Activated naive CD8-positive, alpha-beta T cell treated with anti-CD3 and anti-CD28 coated beads, Interleukin-2, amount 50 U/mL, for 16 hours (primary cell): ENCODE measurements around the gene ACE2.
"Not testable (repeated sequence)": the region's sequence is repeated elsewhere in the genome, so short reads cannot be mapped to it uniquely, and the experiment has no call there.

ENCODE experiments used
- DNase-seq: peaks from one replicate; pipeline ENCODE4 v3.0.0-alpha.2; 2020; ENCODE audit warnings: low read depth, low spot score

The ACE2 gene

DNA sequence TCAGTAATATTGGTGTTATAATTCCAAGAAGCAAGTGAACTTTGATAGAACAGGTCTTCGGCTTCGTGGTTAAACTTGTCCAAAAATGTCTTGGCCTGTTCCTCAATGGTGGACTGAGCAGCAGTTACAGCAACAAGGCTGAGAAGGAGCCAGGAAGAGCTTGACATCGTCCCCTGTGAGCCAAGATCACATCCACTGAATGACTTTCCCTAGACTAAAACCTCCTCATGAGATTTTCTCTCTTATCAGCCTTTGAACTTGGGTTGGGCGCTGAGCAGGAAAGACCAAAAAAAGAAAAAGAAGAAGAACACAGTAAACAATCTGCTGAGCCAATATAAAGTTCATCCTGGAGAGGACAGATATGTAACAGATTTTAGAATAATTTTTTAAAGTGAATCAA, at the start of gene ACE2:
Gene ACE2, minus strand, starts transcription at position 216 of the 400 bp plus-strand sequence. Its CDS starts 49 bp downstream, at position 167.
- DNase-seq, result no peak

DNA sequence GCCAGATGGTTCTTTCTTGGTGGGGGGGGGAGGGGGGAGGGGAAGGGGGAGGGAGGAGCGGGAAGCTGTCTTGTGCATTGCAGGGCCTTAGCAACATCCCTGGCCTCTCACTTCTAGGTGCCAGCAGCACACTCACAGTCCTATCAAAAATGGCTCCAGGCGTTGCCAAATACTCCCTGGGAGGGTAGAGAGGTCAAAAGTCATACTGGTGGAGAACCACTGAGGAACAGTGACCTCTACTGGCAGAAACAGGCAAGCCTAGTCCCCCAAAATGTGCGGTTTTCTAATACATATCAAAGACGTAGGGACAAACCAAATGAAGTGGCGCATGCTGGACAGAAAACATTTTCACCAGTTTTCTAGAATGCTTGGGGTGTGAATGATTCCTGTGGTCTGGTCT, 46.8 kb upstream of the ACE2 start:
- DNase-seq, result not testable (repeated sequence)

DNA sequence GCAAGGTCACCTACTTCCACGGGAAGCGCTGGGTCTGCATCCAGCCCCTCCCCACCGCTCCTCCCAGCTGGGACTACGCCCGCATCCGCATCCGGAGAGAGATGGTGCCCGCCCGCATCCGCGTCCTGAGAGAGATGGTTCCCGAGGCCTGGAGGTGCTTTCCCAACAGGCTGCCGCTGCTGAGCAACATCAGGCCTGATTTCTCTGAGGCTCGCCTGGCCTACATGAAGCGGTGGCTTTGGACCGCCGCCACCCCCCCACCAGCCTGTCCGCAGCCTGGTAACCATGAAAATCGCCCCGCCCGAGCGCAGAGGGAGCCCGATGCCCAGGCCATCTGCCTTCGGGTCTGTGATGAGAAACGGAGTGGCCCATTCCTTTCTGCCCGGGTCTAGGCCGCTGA, 45.8 kb upstream of the ACE2 start:
- DNase-seq, result no peak

DNA sequence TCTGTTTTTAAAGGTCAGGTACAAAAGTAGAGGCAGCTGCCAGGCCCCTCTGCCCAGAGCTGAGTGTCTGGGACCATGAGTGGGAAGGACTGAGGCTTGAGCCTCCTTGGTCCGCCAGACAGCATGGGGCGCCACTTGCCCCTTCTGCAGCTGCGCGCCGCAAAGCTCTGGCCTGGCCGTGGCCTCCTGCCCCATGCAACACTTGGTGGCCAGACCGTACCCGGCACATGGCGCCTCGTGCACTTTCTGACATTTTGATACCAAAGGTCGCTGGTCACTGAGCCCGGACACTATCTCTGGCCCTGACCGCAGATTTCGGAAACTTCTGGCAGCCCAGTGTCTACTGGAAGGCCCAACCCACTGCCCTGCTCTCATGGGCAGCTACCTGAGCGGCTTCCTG, 45.3 kb upstream of the ACE2 start:
- DNase-seq, result no peak

DNA sequence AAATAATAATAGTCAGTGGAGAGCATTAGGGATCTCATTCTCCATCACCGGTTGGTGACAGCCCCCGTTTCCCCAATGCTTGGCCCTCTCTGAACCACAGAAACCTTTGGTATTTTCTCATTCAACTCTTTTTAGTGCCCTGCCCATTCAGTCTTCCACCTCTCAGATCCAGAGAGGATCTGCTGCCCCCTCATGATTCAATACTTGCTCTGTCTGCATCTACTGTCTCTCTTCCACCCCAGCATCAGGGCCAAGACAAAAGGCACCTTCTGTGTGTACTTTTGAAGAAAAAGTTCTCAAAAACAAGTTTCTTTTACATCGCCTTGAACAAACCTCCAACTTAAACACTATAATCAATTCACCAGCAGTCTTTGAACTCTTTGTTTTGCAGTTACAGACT, 44.5 kb upstream of the ACE2 start:
- DNase-seq, result no peak

DNA sequence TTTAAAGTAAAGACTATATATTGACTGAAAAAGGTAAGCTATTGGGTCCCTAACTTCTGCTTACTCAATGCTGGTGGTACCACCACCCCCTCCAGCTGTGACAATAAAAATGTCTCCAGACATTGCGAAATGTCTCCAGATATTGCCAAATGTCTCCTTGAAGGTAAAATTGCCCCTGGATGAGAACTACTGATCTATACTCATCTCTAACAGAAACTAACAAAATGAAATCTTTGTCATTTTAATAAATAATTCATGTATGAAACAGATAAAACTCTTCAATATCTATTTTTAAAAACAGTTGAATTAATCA, 43.8 kb upstream of the ACE2 start:
- no peak for DNase-seq

DNA sequence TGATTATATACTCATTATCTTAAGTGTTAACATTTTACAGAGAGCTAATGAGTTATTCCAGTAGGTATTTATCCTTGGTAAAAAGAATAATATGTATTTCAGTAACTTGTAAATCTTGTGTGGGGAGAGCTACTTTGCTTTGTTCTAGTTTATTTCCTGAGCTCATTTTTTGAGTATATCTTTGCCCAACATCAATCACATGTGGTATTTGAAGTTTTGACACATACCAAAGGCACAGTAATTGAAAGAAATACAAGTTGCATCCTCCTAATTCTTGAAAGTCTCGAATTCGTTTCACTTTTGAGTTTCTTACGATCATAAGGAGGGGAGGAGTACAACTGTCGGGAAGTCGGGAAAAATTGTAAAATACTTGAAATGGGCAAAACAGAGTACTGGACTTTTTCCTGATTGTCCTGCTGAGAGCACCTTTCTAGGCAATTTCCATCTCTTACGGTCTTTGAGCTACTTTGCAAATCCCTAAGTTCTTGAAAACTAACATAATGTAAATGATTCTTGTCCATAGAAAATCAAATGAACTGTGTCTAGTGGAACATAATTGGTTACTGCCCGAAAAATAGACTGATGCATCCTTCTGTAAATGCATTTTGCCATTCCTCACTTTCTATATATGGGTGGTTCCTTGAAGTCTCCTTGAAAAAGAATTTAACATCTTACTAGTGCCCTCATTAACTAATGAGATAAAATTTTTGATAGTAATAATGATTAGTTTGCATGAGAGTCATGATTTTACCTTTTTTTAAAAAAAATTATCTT, 43.2 kb upstream of the ACE2 start:
- DNase-seq, result no peak

DNA sequence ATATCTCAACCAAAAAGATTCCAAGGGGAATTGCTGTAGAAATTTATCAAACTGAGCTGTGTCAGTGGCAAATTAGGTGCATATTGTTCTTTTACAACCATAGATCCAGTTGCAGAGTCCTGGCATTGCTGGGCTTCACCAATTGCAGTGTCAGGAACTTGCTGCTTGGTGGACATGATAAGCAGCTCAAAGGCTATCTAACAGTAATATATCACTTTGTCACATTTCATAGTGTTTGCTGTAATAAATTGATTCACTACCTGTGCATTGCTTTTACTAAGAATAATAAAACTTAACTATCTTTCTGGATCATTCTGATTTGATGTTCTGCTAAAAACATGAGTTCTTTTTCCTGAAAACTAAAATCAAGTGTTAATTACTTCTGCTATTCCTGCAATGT, 30.9 kb upstream of the ACE2 start:
- no peak for DNase-seq

DNA sequence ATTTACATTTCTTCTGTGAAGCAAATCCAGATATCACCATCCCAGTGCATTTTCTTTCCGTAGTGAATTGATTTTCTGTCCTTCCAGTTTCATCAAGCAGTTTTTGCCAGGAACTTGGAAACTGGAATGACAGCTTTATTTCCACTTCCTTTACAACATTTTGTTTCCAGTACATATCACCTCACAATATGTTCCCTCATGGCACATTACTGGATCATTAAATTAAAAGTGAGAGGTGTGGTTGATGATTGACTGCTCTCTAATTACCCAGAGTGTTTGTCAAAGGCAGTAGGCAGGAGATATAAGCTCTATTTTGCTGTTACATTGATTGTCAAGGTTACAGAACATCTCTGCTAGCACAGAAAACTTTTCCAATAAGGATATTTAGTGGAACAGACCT, 22.3 kb upstream of the ACE2 start:
- DNase-seq, result no peak

DNA sequence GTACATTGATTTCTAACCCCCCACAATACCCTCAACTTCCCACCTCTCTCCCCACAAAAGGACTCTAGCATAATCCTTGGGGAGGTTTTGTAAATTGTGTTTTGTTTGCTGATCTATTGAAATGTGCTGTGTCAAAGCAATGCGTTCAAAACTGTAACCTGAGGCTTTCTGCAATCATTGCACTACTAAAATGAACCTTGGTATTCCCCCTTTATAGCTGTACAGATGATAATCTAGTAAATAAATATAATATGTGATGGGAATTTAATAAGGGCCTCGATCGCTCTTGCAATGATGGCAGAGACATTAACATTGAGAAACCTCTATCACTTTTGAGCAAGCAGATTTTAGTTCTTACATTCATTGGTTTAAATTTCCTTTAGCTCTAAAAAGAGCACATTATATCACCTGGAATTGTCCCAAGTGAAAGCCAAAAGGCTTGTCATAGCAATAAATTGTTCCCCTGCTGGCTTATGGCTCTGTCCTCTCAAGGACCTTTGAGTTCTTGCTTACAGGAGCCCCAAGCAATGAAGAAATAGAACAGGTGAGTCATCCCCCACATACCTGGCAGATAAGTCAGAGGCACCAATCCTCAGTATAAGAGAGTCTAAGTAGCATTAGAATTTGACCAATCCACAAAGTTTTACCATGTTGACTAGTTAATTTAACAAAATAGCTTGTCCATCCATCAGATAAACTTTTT, 18.4 kb upstream of the ACE2 start:
- DNase-seq, result no peak

DNA sequence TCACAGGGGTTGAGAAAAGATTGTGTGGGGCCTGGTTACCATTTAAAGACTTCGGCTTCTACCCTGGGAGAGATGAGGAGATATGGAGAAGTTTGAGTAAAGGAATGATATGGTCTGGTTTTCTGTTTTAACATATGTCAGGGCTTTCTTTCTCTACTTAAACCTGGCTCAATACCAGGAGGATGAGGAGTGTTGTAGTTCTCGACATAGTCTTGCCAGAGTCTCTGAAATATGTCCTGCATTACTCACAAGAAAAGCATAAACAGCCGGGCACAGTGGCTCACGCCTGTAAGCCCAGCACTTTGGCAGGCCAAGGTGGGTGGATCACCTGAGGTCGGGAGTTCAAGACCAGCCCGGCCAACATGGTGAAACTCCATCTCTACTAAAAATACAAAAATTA, 16.4 kb upstream of the ACE2 start:
- no peak for DNase-seq

DNA sequence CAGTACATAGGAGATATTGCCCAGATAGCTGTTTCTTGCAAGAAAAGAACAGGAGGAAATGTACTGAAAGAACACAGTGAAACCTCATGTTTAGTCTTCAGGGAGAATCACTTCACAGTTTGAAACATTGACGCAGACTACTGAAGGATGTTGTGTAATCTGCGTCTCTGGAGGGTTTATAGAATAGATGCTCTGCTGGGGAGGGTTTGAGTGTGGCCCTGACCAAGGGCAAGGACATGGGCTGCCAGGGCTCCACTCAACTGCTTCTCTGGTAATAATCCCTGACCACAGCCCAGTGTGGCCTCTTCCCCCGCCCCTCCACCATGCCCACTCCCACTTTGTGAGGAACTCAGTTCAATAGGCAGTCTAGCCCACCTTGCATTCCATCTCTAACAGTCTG, 15.8 kb upstream of the ACE2 start:
- no peak for DNase-seq

DNA sequence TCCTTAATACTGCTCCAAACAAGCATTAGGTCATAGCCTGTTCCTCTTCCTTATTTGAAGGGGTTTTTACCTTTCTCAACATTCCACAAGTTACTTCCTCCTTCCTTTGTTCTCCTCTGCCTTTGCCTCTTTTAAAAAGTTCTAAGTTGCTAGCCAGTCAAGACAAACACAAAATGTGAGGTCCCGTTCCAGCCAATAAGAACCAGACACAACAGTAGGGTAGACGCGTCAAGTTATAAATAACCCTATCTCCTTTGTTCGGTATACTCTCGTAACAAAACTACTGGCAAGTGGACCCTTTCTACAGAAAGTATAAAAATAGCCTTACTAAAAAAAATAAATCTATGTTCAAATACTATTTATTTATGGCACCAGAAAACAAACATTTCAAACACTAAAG, 6.3 kb upstream of the ACE2 start:
- no peak for DNase-seq

DNA sequence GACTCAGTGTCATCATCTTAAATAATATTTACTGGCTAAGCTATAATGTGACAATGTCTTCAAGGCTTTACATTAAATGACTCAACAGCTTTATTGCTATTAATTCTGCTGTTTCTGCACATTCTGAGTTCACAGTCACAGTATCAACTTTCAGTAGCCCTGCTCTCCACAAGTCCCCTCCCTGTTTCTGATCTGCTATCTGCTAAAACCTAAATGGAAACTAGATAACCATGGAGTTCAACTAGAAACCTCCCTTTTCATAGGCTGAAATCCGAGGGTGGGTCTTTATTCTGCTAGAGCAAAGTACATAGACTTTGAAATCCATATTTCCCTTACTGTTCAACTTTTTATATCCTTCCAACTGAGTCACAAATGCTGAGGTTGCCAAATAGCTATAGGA, 5.4 kb upstream of the ACE2 start:
- no peak for DNase-seq

DNA sequence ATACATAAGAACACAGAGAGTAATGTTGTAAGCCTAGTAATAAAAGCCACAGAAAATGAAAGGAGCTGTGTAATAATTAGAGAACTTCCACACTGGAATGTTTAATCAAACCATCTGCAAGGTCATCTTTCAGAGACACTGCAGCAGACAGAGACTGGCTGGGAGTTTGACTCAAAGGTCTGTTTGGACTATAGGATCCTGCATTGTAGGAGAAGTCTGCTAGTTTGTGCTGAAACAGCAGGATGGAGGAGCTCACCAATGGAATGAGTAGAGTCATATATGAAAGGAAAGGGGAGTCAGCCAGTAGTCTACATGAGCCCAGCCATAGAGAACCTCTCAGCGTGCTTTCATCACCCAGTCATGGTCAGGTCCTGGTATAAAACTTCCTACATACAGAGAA, 4.5 kb upstream of the ACE2 start:
- no peak for DNase-seq

DNA sequence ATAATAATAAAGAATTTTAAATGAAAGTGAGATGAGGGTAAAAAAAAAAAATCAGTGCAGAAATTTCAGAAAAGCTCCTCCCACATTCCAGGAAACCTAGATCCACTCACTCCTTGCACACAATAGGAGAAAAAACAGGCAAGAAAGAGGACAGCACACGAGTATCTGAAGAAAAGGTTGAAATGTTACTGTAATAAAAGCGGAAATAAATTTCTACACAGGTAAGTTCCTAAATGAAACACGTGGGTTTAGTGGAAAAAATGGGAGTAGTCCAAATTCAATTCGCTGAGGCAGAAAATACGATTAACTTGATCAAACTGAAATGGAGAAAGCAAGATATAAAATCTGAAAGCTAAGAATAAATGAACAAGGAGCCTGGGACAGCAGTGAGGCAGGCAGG, 2.0 kb upstream of the ACE2 start:
- DNase-seq, result no peak

DNA sequence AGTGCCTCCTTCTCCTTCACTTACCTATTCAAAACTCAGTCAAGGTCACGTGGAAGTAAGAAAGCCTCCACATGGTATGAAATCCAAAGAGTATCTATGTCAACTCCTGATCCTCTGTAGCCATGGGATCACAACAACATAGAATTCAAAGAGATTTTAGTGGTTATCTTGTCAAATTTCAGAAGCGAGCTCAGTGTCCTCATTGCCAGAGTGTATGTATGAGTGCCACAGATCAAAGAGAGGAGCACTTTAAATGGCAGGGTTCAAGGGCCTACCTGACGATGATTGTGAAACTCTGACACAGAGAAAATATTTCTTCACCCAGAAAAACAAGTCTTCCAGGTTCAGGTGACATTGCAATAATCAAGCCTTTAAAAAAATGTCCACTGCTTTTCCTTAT, 1.2 kb upstream of the ACE2 start:
- no peak for DNase-seq

DNA sequence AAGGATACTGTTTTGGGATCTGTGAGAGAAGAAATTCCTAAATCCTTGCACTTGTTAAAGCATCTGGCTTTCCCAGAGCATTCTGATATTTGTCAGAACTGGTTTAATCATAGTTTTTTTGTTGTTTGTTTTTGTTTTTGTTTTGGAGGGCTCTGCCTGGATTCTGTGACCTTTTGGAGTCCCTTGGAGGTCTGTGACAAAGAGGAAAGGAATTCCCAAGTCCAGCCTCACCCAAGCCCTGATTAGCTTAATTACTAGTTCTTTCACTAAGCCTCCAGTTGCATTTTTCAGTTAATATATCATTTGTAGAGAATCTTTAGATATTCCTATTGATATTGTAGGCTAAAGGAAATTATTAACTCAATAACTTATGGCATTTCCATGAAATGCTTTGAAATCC, 711 bp downstream of the ACE2 start:
- DNase-seq, result no peak

DNA sequence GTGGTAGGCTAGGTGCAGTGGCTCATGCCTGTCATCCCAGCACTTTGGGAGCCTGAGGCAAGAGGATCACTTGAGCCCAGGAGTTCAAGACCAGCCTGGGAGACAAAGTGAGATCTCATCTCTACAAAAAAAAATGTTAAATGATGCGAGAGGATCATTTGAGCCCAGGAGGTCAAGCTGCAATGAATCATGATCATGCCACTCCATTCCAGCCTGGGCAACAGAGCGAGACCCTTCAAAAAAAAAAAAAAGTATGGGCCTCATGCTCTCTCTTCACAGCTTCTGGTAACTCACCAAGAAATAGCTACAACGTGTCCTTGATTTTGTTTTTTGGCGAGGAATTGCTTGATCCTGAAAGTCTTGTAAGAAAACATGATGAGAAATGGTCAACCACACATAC, 1.3 kb downstream of the ACE2 start:
- no peak for DNase-seq

DNA sequence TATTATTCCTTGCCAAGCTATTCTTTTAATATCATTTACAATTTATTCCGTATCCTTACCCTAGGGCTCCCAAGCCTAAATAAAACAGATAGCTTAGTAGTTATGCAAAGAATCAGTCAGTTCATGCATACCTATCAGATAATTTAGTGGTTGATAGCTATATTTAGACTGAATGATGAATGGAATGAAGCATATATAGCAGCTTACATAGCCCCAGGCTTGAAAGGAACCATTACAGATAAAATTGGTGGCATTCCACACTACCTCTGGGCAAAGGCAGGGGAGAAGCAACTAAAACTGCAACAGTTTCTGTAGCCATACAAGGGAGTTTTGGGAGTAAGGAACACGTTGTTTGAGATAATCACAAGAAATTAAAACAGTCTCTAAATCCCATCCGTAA, 2.7 kb downstream of the ACE2 start:
- no peak for DNase-seq

DNA sequence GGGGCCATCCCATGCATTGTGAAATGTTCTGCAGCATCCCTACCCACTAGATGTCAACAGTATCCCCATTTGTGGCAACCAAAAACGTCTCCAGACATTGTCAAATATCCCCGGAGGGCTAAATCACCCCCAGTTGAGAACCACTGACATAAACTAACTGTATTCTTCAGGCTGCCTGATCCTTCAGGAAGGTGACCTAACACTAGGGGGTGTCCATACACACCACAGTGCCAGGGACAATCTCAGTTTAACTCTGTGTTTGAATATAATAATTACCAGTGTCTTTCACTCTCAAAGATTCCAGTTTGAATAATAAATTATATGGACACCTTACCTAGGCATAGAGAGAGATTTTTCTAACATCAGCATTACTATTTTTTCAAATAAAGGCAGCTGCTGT, 6.4 kb downstream of the ACE2 start:
- no peak for DNase-seq

DNA sequence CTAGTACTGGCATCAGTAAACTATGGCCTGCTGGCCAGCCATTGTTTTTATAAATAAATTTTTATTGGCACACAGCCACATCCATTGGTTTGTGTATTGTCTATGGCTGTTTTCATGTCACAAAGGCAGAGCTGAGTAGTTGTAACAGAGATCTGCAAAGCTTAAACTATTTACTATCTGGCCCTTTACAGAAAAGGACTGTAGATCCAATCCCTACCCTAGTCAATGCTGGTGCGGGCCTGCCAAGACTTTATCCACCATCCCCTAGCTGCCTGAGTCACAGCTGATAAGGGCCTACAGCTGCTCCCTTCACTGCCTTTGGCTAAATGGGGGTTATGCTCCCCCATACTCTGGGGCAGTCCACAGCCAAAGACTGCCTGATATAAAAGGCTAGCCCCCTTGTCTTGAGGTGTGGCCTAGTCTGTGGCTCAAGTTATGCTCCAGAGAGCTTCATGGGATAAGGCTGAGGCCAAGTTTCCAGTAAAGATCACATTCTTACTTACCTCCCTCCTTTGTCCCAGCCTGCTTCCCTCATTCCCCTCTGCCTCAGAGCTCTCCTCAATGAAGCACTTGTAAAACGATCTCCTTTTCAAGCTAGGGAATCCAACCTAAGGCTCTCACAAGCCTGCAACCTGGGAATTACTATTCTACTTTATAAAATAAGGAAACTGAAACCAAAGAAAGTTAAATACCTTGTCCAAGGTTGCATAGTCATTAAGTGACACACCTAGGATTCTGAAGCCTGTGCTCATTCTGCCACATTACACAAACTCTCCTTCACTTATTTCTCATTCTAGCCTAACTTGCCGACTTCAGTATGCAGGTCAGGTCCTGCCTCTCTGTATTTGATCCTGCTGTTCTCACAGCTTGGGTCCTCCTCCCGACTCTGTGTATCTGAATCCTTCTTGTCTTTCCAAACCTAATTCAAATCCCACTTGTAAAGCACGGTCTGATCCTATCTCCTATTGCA, 20.7 kb downstream of the ACE2 start:
- DNase-seq, result no peak

DNA sequence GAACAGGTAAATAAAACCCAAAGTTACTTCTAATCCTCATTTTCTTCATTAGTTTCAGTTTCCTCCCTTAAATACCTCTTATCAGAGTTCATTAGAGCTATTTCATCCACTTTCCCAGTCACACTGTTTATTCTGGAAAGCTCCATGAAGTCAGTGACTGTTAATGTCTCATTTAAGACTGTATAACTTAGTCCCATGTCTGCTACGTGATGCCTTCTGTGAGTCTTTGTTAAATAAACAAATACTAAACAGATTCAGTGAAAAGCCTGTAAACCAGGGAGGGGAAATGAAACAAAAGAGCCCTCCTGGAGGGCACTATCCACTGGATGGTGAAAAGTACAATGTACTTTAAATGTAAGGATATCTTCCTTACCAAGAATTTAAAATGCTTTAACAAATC, 24.7 kb downstream of the ACE2 start:
- no peak for DNase-seq
